ENCODE measurements around the gene COL5A1. TPM values are rescaled to one million over a fixed set of nuclear protein-coding genes. Genes with fewer than 3 reads are reported as not detected.
A peak's percentile ranks its signal among the peaks of the same experiment; 100 is the strongest.

Gene COL5A1
- total and polyA plus RNA-seq, 4 donors: 12.2 to 169 (median 65.4) TPM

GRCh38 chr9:134600371-134600770, 41.2 kb upstream of the COL5A1 start:
- 84 to 93% methylated on average over 6 of the region's 6 CpGs for WGBS, 2 donors
- Histone ChIP-seq H3K27ac (ENCODE audit: low read depth in 1 of 2, low read length in 1 of 2) (no peak overlapping the region), H3K9me3 (ENCODE audit: control insufficient read depth in 4 of 4, insufficient read depth in 3 of 4, low read length in 3 of 4) (peaks cover 0 to 3% (median 0%) of the 10 kb centered on the region in 4 donors), H3K4me3 (no peak overlapping the region), H3K27me3 (ENCODE audit: control insufficient read depth in 3 of 3, insufficient read depth in 3 of 3, low read length in 2 of 3) (no peaks in the 10 kb centered on the region), H3K4me1 (ENCODE audit: control insufficient read depth in 5 of 5, insufficient read depth in 5 of 5, low read length in 5 of 5) (peaks cover 0 to 28% (median 2%) of the 10 kb centered on the region in 5 donors), H3K9ac (ENCODE audit: insufficient read depth in 1 of 2, low read length in 2 of 2) (no peak overlapping the region), H3K36me3 (ENCODE audit: control insufficient read depth in 4 of 4, insufficient read depth in 4 of 4, low read length in 4 of 4) (no peaks in the 10 kb centered on the region)
- no peak for TF ChIP-seq CTCF (IDR thresholded peaks at IDR 0.05; ENCODE audit: control extremely low read depth, extremely low read depth)
- ATAC-seq (ENCODE audit: insufficient read depth, low FRiP score) (no peak), DNase-seq (no peak)

- DNase-seq (no peak), ATAC-seq (ENCODE audit: insufficient read depth, low FRiP score) (no peak)
- H3K9me3 ChIP-seq (ENCODE audit: control insufficient read depth in 4 of 4, insufficient read depth in 3 of 4, low read length in 3 of 4): peaks cover 0 to 3% (median 0%) of the 10 kb centered on the region in 4 donors
- no peaks in the 10 kb centered on the region for H3K27me3 ChIP-seq (ENCODE audit: control insufficient read depth in 3 of 3, insufficient read depth in 3 of 3, low read length in 2 of 3)
- no peak overlapping the region for H3K9ac ChIP-seq (ENCODE audit: insufficient read depth in 1 of 2, low read length in 2 of 2)
- no peak overlapping the region for H3K4me3 ChIP-seq
- TF ChIP-seq CTCF (IDR thresholded peaks at IDR 0.05; ENCODE audit: control extremely low read depth, extremely low read depth): no peak
- no peak overlapping the region for H3K27ac ChIP-seq (ENCODE audit: low read depth in 1 of 2, low read length in 1 of 2)
- WGBS, 2 donors: 94 to 96% methylated on average over 10 of the region's 10 CpGs
- peaks cover 0 to 28% (median 2%) of the 10 kb centered on the region in 5 donors for H3K4me1 ChIP-seq (ENCODE audit: control insufficient read depth in 5 of 5, insufficient read depth in 5 of 5, low read length in 5 of 5)
- H3K36me3 ChIP-seq (ENCODE audit: control insufficient read depth in 4 of 4, insufficient read depth in 4 of 4, low read length in 4 of 4): no peaks in the 10 kb centered on the region
These were observed 40.6 kb upstream of the COL5A1 start for GRCh38 chr9:134600836-134601638.

GRCh38 chr9:134601764-134602163, 39.8 kb upstream of the COL5A1 start:
- H3K27ac ChIP-seq (ENCODE audit: low read depth in 1 of 2, low read length in 1 of 2): no peak overlapping the region
- WGBS, 2 donors: 90 to 91% methylated on average over 7 of the region's 7 CpGs

More at GRCh38 chr9:134601764-134602163, 39.8 kb upstream of the COL5A1 start:
- Histone ChIP-seq H3K36me3 (ENCODE audit: control insufficient read depth in 4 of 4, insufficient read depth in 4 of 4, low read length in 4 of 4) (no peaks in the 10 kb centered on the region), H3K27me3 (ENCODE audit: control insufficient read depth in 3 of 3, insufficient read depth in 3 of 3, low read length in 2 of 3) (no peaks in the 10 kb centered on the region), H3K4me1 (ENCODE audit: control insufficient read depth in 5 of 5, insufficient read depth in 5 of 5, low read length in 5 of 5) (peaks cover 0 to 28% (median 2%) of the 10 kb centered on the region in 5 donors), H3K9me3 (ENCODE audit: control insufficient read depth in 4 of 4, insufficient read depth in 3 of 4, low read length in 3 of 4) (peaks cover 0 to 3% (median 0%) of the 10 kb centered on the region in 4 donors), H3K9ac (ENCODE audit: insufficient read depth in 1 of 2, low read length in 2 of 2) (no peak overlapping the region), H3K4me3 (no peak overlapping the region)
- TF ChIP-seq CTCF (IDR thresholded peaks at IDR 0.05; ENCODE audit: control extremely low read depth, extremely low read depth): no peak
- peak in 2 of 3 donors; percentile 52 to 75 for DNase-seq
- no peak for ATAC-seq (ENCODE audit: insufficient read depth, low FRiP score)

Data from lung (tissue), 12 donors.